ENCODE results near the gene PHF20.

DNA sequence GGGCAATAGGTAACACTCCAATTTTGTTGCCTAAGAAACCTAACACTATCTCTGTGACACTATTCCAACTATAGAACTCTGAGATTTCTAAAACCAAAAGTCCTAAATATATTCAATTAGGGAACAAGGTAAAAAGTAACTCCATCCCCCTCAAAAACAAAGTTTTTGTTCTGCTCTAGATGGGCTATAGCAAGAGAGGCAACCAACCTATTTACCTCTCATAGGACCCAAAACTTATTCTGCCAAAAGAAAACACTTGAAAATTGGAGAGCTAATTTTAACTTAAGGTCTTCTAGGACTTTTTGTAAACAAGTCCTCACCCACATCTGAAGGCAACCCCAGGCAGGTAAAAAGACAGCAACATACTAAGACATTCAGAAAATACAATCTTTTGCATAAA, 37.4 kb upstream of the PHF20 start:
- TF ChIP-seq CTCF (IDR thresholded peaks at IDR 0.05): no peak
- no peak for TF ChIP-seq POLR2A (IDR thresholded peaks at IDR 0.05)
